DND-41 (cell line): ENCODE data around the gene PCDHGB3.

Source experiments
- ATAC-seq: fragments of 200-7000 bp; cut with Tn5 transposase; 3 replicates; pipeline ENCODE4 v1.9.1; 2021; ENCODE audit warnings: low read depth; ENCODE audit not compliant: insufficient read depth
- DNase-seq: peaks from one replicate; pipeline ENCODE4 v3.0.0-alpha.2; 2020
- H2AFZ ChIP-seq: 2 replicates; pipeline ENCODE4 v1.6.0; 2012; ENCODE audit warnings: low read depth, low read length
- H3K27ac ChIP-seq: 2 replicates; pipeline ENCODE4 v1.5.1; 2012; ENCODE audit warnings: low read length, inconsistent platforms
- H3K27me3 ChIP-seq: fragments of 200-600 bp; sonication (generic); 2 replicates; pipeline ENCODE4 v1.6.0; 2012; ENCODE audit warnings: low read length, mild to moderate bottlenecking, inconsistent platforms; ENCODE audit not compliant: insufficient read depth, poor library complexity
- H3K36me3 ChIP-seq: 2 replicates; pipeline ENCODE4 v1.5.1; 2012; ENCODE audit warnings: low read length, inconsistent platforms; ENCODE audit not compliant: insufficient read depth
- H3K4me1 ChIP-seq: 2 replicates; pipeline ENCODE4 v1.5.1; 2012; ENCODE audit warnings: mild to moderate bottlenecking, low read length; ENCODE audit not compliant: insufficient read depth
- H3K4me2 ChIP-seq: 2 replicates; pipeline ENCODE4 v1.6.0; 2012; ENCODE audit warnings: mild to moderate bottlenecking, moderate library complexity, low read length, inconsistent platforms; ENCODE audit not compliant: insufficient read depth
- H3K4me3 ChIP-seq, 2 experiments: fragments of 200-600 bp in 1 of 2; shearing (Covaris generic) in 1 of 2; 2 replicates each; pipeline ENCODE4 v1.5.1; 2012 to 2016; ENCODE audit warnings: inconsistent platforms in 2 of 2, low read length in 2 of 2, mild to moderate bottlenecking in 2 of 2, low read depth in 1 of 2, moderate library complexity in 1 of 2
- H3K79me2 ChIP-seq: 2 replicates; pipeline ENCODE4 v1.6.0; 2012; ENCODE audit warnings: low read length, inconsistent platforms; ENCODE audit not compliant: insufficient read depth
- H3K9ac ChIP-seq: 2 replicates; pipeline ENCODE4 v1.6.0; 2012; ENCODE audit warnings: low read depth, mild to moderate bottlenecking, inconsistent platforms, low read length, moderate library complexity
- H3K9me3 ChIP-seq: 2 replicates; pipeline ENCODE4 v1.5.1; 2012; ENCODE audit warnings: low read length, moderate library complexity, mild to moderate bottlenecking, inconsistent platforms; ENCODE audit not compliant: insufficient read depth, severe bottlenecking
- H4K20me1 ChIP-seq: 2 replicates; pipeline ENCODE4 v1.6.0; 2012; ENCODE audit warnings: low read length; ENCODE audit not compliant: insufficient read depth
- EZH2 ChIP-seq: IDR thresholded peaks from 3 replicates; pipeline ENCODE4 v1.6.1; 2012; ENCODE audit warnings: borderline replicate concordance, low read depth, mild to moderate bottlenecking, moderate library complexity, low read length, inconsistent platforms; ENCODE audit not compliant: severe bottlenecking
- TF ChIP-seq, protein P1 (sequence below): IDR thresholded peaks from 2 replicates; pipeline ENCODE4 v1.5.1; 2012; ENCODE audit warnings: borderline replicate concordance, low read length, moderate library complexity, mild to moderate bottlenecking; ENCODE audit not compliant: poor library complexity, severe bottlenecking; ENCODE audit errors: extremely low read depth

Gene PCDHGB3

DNA sequence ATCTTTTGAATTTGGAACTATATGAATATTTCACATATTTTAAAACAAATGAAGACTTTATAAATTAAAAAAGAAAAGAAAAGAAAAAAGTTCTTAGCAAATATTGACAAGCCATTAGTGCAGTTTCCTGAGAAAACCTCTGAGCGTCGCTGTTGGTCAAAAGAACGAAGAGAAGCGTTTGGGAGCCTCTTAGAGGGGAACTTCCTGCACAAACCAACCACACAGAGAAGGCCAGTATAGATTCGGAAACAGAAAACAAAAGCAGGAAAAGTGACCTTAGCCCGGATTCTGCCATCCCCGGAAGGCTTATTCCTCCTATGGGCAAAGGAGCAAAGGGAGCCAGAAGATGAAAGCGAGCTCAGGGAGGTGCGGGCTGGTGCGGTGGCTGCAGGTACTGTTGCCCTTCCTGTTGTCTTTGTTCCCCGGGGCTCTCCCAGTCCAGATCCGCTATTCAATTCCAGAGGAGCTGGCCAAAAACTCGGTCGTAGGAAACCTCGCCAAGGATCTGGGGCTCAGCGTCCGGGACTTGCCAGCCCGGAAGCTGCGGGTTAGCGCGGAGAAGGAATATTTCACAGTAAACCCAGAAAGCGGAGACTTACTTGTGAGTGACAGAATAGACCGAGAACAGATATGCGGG is 10.1 kb upstream of the PCDHGB3 start, which contains the start of gene PCDHGB2:
Gene PCDHGB2, plus strand, starts transcription at position 205 of the 637 bp plus-strand sequence. Its CDS starts 142 bp downstream, at position 347.
- peak; percentile 37 for DNase-seq
- H3K4me3 ChIP-seq, result peak within 1 kb of the TSS in 1 of 2 experiments; percentile 30; a peak in 1 of 4 replicates
- peak; percentile 74 for ATAC-seq

DNA sequence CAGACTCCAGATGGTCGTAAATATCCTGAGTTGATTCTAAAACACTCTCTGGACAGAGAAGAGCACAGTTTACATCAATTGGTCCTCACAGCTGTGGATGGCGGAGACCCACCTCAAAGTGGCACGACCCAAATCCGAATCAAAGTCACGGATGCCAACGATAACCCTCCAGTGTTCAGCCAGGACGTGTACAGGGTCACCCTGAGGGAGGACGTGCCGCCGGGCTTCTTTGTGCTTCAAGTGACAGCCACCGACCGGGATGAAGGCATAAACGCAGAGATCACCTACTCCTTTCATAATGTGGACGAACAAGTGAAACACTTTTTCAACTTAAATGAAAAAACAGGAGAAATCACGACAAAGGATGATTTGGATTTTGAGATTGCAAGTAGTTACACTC is 9.4 kb upstream of the PCDHGB3 start:
- no peaks in the 10 kb centered on the region for H3K27me3 ChIP-seq
- TF ChIP-seq, protein P1, sequence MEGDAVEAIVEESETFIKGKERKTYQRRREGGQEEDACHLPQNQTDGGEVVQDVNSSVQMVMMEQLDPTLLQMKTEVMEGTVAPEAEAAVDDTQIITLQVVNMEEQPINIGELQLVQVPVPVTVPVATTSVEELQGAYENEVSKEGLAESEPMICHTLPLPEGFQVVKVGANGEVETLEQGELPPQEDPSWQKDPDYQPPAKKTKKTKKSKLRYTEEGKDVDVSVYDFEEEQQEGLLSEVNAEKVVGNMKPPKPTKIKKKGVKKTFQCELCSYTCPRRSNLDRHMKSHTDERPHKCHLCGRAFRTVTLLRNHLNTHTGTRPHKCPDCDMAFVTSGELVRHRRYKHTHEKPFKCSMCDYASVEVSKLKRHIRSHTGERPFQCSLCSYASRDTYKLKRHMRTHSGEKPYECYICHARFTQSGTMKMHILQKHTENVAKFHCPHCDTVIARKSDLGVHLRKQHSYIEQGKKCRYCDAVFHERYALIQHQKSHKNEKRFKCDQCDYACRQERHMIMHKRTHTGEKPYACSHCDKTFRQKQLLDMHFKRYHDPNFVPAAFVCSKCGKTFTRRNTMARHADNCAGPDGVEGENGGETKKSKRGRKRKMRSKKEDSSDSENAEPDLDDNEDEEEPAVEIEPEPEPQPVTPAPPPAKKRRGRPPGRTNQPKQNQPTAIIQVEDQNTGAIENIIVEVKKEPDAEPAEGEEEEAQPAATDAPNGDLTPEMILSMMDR, result no peak
- no peak for TF ChIP-seq EZH2
- H3K9ac ChIP-seq, result no peak overlapping the region
- no peaks in the 10 kb centered on the region for H3K36me3 ChIP-seq
- peaks cover 3% of the 10 kb centered on the region; the same call in 1 of the 2 replicates for H3K4me1 ChIP-seq
- H3K4me2 ChIP-seq, result no peak overlapping the region
- DNase-seq (no peak), ATAC-seq (no peak)
- H3K27ac ChIP-seq, result no peak overlapping the region
- H2AFZ ChIP-seq, result no peak overlapping the region
- no peaks in the 10 kb centered on the region for H3K9me3 ChIP-seq
- no peak overlapping the region for H3K4me3 ChIP-seq
- H3K79me2 ChIP-seq, result no peaks in the 10 kb centered on the region
- H4K20me1 ChIP-seq, result no peaks in the 10 kb centered on the region

More for the DNA sequence above, 10.1 kb upstream of the PCDHGB3 start, which contains the start of gene PCDHGB2:
- Histone ChIP-seq H3K27me3 (no peaks in the 10 kb centered on the region), H3K4me1 (peaks cover 3% of the 10 kb centered on the region; the same call in 1 of the 2 replicates), H3K9me3 (no peaks in the 10 kb centered on the region), H3K4me2 (peak within 1 kb of the TSS; percentile 33; the same call in 1 of the 2 replicates), H3K27ac (no peak within 1 kb of the TSS), H4K20me1 (no peaks in the 10 kb centered on the region), H3K79me2 (no peaks in the 10 kb centered on the region), H3K9ac (no peak within 1 kb of the TSS), H3K36me3 (no peaks in the 10 kb centered on the region), H2AFZ (peak within 1 kb of the TSS; percentile 53)
- TF ChIP-seq, protein P1, result peak; percentile 63
- no peak for TF ChIP-seq EZH2

DNA sequence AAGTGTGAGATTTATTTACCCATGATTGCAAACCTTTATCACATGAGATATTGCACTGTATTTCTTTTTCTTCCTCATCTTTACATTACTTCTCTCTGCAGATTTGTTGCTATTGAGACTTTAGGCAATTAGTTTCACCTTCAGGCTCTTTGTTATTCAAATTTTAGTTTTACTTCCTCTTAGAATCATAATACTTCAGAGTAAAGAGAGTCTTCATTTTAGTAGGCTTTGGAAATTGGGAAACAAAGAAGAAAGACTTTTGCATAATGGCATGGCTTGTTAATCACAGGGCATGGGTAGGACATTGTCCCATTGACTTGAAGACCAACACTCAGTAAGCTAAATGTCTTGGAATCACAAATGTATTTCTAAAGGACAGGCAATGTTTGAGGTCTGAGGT is 7.3 kb upstream of the PCDHGB3 start:
- no peak overlapping the region for H2AFZ ChIP-seq
- H3K9me3 ChIP-seq, result no peaks in the 10 kb centered on the region
- no peaks in the 10 kb centered on the region for H3K79me2 ChIP-seq
- H3K27ac ChIP-seq, result no peak overlapping the region
- TF ChIP-seq, protein P1, result no peak
- TF ChIP-seq EZH2, result no peak
- no peak for ATAC-seq
- no peak overlapping the region for H3K9ac ChIP-seq
- no peak for DNase-seq
- H3K4me1 ChIP-seq, result peaks cover 3% of the 10 kb centered on the region; the same call in 1 of the 2 replicates
- H3K36me3 ChIP-seq, result no peaks in the 10 kb centered on the region
- H3K4me3 ChIP-seq, result no peak overlapping the region
- no peaks in the 10 kb centered on the region for H4K20me1 ChIP-seq
- H3K27me3 ChIP-seq, result no peaks in the 10 kb centered on the region
- H3K4me2 ChIP-seq, result no peak overlapping the region
